ENCODE results near the gene MAP2K7.

Gene MAP2K7

GRCh38 chr19:7947939-7948338 is 44.3 kb downstream of the MAP2K7 start:
- CTCF ChIA-PET: interaction anchor here (1.0 kb wide), 1 partner anchor 22 kb away, joined by 4 read pairs; no protein-coding TSS in a partner anchor
- POLR2A ChIA-PET: no interaction called here
- Histone ChIP-seq H3K4me3 (ENCODE audit: low read depth, low read length) (no peak overlapping the region), H3K4me1 (ENCODE audit: control insufficient read depth, insufficient read depth, low read length) (no peaks in the 10 kb centered on the region), H3K27ac (ENCODE audit: extremely low read depth, low read depth, low read length) (no peak overlapping the region), H3K36me3 (ENCODE audit: control insufficient read depth in 2 of 2, insufficient read depth in 1 of 2, low read length in 2 of 2) (peaks cover 0 to 3% of the 10 kb centered on the region in 2 experiments; a peak in 1 of 3 replicates), H3K9me3 (ENCODE audit: control insufficient read depth, insufficient read depth, low read depth, low read length) (no peaks in the 10 kb centered on the region)
- TF ChIP-seq ZNF112 (tag by site-specific recombination; IDR thresholded peaks at IDR 0.05): peak; percentile 99
- TF ChIP-seq ZNF555 (tag by site-specific recombination; conservative IDR thresholded peaks at IDR 0.05): no peak
- no peak for TF ChIP-seq ZNF292 (tag by site-specific recombination; IDR thresholded peaks at IDR 0.05; ENCODE audit: borderline replicate concordance, low read depth)
- TF ChIP-seq SCRT2 (tag by site-specific recombination; IDR thresholded peaks at IDR 0.05): peak; percentile 70

DNA sequence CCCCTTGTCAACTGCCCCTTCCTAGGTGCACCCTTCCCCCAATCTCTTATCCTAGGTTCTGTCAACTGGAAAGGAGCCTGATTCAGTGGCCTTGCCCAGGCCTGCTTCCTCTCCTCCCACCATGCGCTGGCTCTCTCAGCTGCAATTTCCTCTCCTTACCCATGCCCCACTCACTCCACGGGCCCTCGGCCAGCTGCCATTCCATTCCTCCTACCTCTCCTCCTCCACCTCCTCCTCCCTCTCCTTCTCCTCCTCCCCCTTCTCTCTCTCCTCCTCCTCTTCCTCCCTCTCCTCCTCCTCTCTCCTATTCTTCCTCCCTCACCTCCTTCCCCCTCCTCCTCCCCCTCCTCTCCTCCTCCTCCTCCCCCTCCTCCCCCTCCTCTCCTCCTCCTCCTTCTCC is 49.4 kb downstream of the MAP2K7 start:
- H3K27ac ChIP-seq (ENCODE audit: extremely low read depth, low read depth, low read length): no peak overlapping the region
- ChIA-PET POLR2A (interaction anchor here (4.0 kb wide), 1 partner anchor 10 kb away, joined by 35 read pairs; the partner anchor contains the start of gene TIMM44), CTCF (no interaction called here)
- peaks cover 0 to 5% of the 10 kb centered on the region in 2 experiments; a peak in 2 of 3 replicates for H3K36me3 ChIP-seq (ENCODE audit: control insufficient read depth in 2 of 2, insufficient read depth in 1 of 2, low read length in 2 of 2)
- peak; percentile 98 for TF ChIP-seq ZFHX2 (tag by site-specific recombination; conservative IDR thresholded peaks at IDR 0.05)
- TF ChIP-seq ZNF341 (tag by site-specific recombination; IDR thresholded peaks at IDR 0.05; ENCODE audit: low read depth): peak; percentile 55
- peak; percentile 97 for TF ChIP-seq EGR2 (tag by site-specific recombination; IDR thresholded peaks at IDR 0.05; ENCODE audit: low read depth)
- TF ChIP-seq, protein P1, sequence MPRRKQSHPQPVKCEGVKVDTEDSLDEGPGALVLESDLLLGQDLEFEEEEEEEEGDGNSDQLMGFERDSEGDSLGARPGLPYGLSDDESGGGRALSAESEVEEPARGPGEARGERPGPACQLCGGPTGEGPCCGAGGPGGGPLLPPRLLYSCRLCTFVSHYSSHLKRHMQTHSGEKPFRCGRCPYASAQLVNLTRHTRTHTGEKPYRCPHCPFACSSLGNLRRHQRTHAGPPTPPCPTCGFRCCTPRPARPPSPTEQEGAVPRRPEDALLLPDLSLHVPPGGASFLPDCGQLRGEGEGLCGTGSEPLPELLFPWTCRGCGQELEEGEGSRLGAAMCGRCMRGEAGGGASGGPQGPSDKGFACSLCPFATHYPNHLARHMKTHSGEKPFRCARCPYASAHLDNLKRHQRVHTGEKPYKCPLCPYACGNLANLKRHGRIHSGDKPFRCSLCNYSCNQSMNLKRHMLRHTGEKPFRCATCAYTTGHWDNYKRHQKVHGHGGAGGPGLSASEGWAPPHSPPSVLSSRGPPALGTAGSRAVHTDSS (tag by site-specific recombination; IDR thresholded peaks at IDR 0.05): 0 out of 2 replicates have a peak, but pooled peaks have one; percentile 15
- TF ChIP-seq ZNF398 (tag by site-specific recombination; IDR thresholded peaks at IDR 0.05): peak; percentile 48
- TF ChIP-seq ZNF404 (tag by site-specific recombination; IDR thresholded peaks at IDR 0.05): no peak
- H3K4me1 ChIP-seq (ENCODE audit: control insufficient read depth, insufficient read depth, low read length): no peaks in the 10 kb centered on the region
- no peak overlapping the region for H3K4me3 ChIP-seq (ENCODE audit: low read depth, low read length)
- H3K9me3 ChIP-seq (ENCODE audit: control insufficient read depth, insufficient read depth, low read depth, low read length): no peaks in the 10 kb centered on the region

- no peak for TF ChIP-seq MEIS1 (CRISPR knock-in tag; IDR thresholded peaks at IDR 0.05; ENCODE audit: borderline replicate concordance)
- TF ChIP-seq YY1 (tag by site-specific recombination; IDR thresholded peaks at IDR 0.05): no peak
- TF ChIP-seq ZNF585B (tag by site-specific recombination; IDR thresholded peaks at IDR 0.05): no peak
- TF ChIP-seq, protein P1 (tag by site-specific recombination; IDR thresholded peaks at IDR 0.05): 0 out of 2 replicates have a peak, but pooled peaks have one; percentile 3
- H3K9me3 ChIP-seq (ENCODE audit: control insufficient read depth, insufficient read depth, low read depth, low read length): no peaks in the 10 kb centered on the region
- H3K4me3 ChIP-seq (ENCODE audit: low read depth, low read length): no peak overlapping the region
- H3K4me1 ChIP-seq (ENCODE audit: control insufficient read depth, insufficient read depth, low read length): no peaks in the 10 kb centered on the region
- ChIA-PET CTCF (interaction anchor here (0.6 kb wide), 1 partner anchor 313 kb away, joined by 4 read pairs; no protein-coding TSS in a partner anchor), POLR2A (interaction anchor here (4.0 kb wide), 1 partner anchor 10 kb away, joined by 35 read pairs; the partner anchor contains the start of gene TIMM44)
- H3K27ac ChIP-seq (ENCODE audit: extremely low read depth, low read depth, low read length): no peak overlapping the region
- peaks cover 0 to 10% of the 10 kb centered on the region in 2 experiments; a peak in 2 of 3 replicates for H3K36me3 ChIP-seq (ENCODE audit: control insufficient read depth in 2 of 2, insufficient read depth in 1 of 2, low read length in 2 of 2)
These were observed 49.9 kb downstream of the MAP2K7 start for GRCh38 chr19:7953576-7953975.

Data from HEK293 (cell line).